GM23338 (cell line): Measurements from ENCODE around the gene ZBTB44. TPM values are rescaled to one million over a fixed set of nuclear protein-coding genes. Genes with fewer than 3 reads are reported as not detected.

Experiments
- ATAC-seq: fragments of 200-7000 bp; cut with Tn5 transposase; 3 replicates; pipeline ENCODE4 v1.9.1; 2020
- DNase-seq: peaks from one replicate; pipeline ENCODE4 v3.0.0-alpha.2; 2015; ENCODE audit warnings: low spot score
- H2AFZ ChIP-seq: fragments of 200-600 bp; sonication (generic); 2 replicates; pipeline ENCODE4 v1.8.0; 2016; ENCODE audit warnings: antibody characterized with exemption, mild to moderate bottlenecking, moderate library complexity
- H3F3A ChIP-seq: fragments of 200-600 bp; sonication (generic); replicated peaks from 2 replicates; pipeline ENCODE4 v1.8.0; 2017; ENCODE audit warnings: antibody characterized with exemption, mixed run types, low read depth
- H3K27ac ChIP-seq: fragments of 200-600 bp; sonication (generic); 2 replicates; pipeline ENCODE4 v1.6.1; 2016; ENCODE audit warnings: low read depth
- H3K27me3 ChIP-seq: fragments of 200-600 bp; sonication (generic); 2 replicates; pipeline ENCODE4 v1.8.0; 2016; ENCODE audit warnings: mild to moderate bottlenecking, mixed run types, moderate library complexity; ENCODE audit not compliant: insufficient read depth
- H3K36me3 ChIP-seq: fragments of 200-600 bp; sonication (generic); 2 replicates; pipeline ENCODE4 v1.8.0; 2016; ENCODE audit warnings: mild to moderate bottlenecking; ENCODE audit not compliant: insufficient read depth
- H3K4me1 ChIP-seq: fragments of 200-600 bp; sonication (generic); 2 replicates; pipeline ENCODE4 v1.8.0; 2016; ENCODE audit warnings: mild to moderate bottlenecking, moderate library complexity; ENCODE audit not compliant: insufficient read depth
- H3K4me2 ChIP-seq: fragments of 200-600 bp; sonication (generic); 2 replicates; pipeline ENCODE4 v1.7.1; 2017; ENCODE audit warnings: mixed run types
- H3K4me3 ChIP-seq: fragments of 200-600 bp; sonication (generic); 2 replicates; pipeline ENCODE4 v1.6.1; 2016; ENCODE audit warnings: mixed run types
- H3K79me2 ChIP-seq: fragments of 200-600 bp; sonication (generic); replicated peaks from 2 replicates; pipeline ENCODE4 v1.8.0; 2017; ENCODE audit warnings: mild to moderate bottlenecking; ENCODE audit not compliant: insufficient read depth
- H3K9me2 ChIP-seq: fragments of 200-600 bp; sonication (generic); 2 replicates; pipeline ENCODE4 v1.8.0; 2017; ENCODE audit not compliant: insufficient read depth
- H4K20me1 ChIP-seq: fragments of 200-600 bp; sonication (generic); replicated peaks from 2 replicates; pipeline ENCODE4 v1.8.0; 2017; ENCODE audit warnings: mild to moderate bottlenecking; ENCODE audit not compliant: insufficient read depth
- H3K27ac Mint-ChIP-seq: 2 replicates; pipeline ENCODE4 v1.8.0; 2020; ENCODE audit warnings: inconsistent platforms, mild to moderate bottlenecking, moderate library complexity, mixed read lengths
- H3K27me3 Mint-ChIP-seq: 3 replicates; pipeline ENCODE4 v1.8.0; 2022; ENCODE audit warnings: low read depth, mild to moderate bottlenecking, moderate library complexity, mixed read lengths, inconsistent platforms; ENCODE audit not compliant: insufficient read depth, poor library complexity
- H3K36me3 Mint-ChIP-seq: 3 replicates; pipeline ENCODE4 v1.8.0; 2021; ENCODE audit warnings: low read depth, mild to moderate bottlenecking, inconsistent platforms, moderate library complexity, mixed read lengths
- H3K4me1 Mint-ChIP-seq: 3 replicates; pipeline ENCODE4 v1.8.0; 2020; ENCODE audit warnings: mild to moderate bottlenecking, inconsistent platforms, mixed read lengths
- H3K4me3 Mint-ChIP-seq: 3 replicates; pipeline ENCODE4 v1.8.0; 2021; ENCODE audit warnings: moderate library complexity, mild to moderate bottlenecking, inconsistent platforms, mixed read lengths
- H3K9me3 Mint-ChIP-seq: 3 replicates; pipeline ENCODE4 v1.8.0; 2020; ENCODE audit warnings: moderate library complexity, mild to moderate bottlenecking, inconsistent platforms, mixed read lengths
- CREB1 ChIP-seq: fragments of 250-450 bp; sonication (Bioruptor Pico); IDR thresholded peaks from 2 replicates; pipeline ENCODE4 v1.5.0; 2020; ENCODE audit warnings: low read depth, mild to moderate bottlenecking, moderate library complexity
- CTCF ChIP-seq, 2 experiments: fragments of 200-600 bp in 1 of 2; sonication (generic) in 1 of 2; conservative IDR thresholded peaks; 2 replicates each; pipeline versions ENCODE4 v1.5.1 to v1.6.1; 2016 to 2017; ENCODE audit warnings: antibody characterized with exemption in 2 of 2, low read depth in 2 of 2, mild to moderate bottlenecking in 2 of 2, moderate library complexity in 1 of 2
- EZH2 ChIP-seq: fragments of 200-600 bp; sonication (generic); IDR thresholded peaks from one replicate; pipeline ENCODE4 v1.8.0; 2017; ENCODE audit warnings: antibody characterized with exemption, mild to moderate bottlenecking, low read depth; ENCODE audit not compliant: unreplicated experiment
- EZH2phosphoT487 ChIP-seq: fragments of 200-600 bp; sonication (generic); IDR thresholded peaks from one replicate; pipeline ENCODE4 v1.8.1; 2018; ENCODE audit warnings: antibody characterized with exemption; ENCODE audit not compliant: unreplicated experiment
- JUNB ChIP-seq: IDR thresholded peaks from one replicate; pipeline ENCODE4 v1.6.1; 2016; ENCODE audit warnings: antibody characterized with exemption; ENCODE audit not compliant: unreplicated experiment
- POLR2AphosphoS5 ChIP-seq: IDR thresholded peaks from 2 replicates; pipeline ENCODE4 v1.6.1; 2016; ENCODE audit warnings: antibody characterized with exemption, low read depth
- STAT1 ChIP-seq: IDR thresholded peaks from one replicate; pipeline ENCODE4 v1.6.1; 2016; ENCODE audit warnings: antibody characterized with exemption; ENCODE audit not compliant: unreplicated experiment
- ZNF114 ChIP-seq: fragments of 250-450 bp; sonication (Bioruptor Pico); IDR thresholded peaks from 2 replicates; pipeline ENCODE4 v1.5.0; 2020; ENCODE audit warnings: mild to moderate bottlenecking, moderate library complexity
- ZNF331 ChIP-seq: fragments of 250-450 bp; sonication (Bioruptor Pico); IDR thresholded peaks from 2 replicates; pipeline ENCODE4 v1.5.0; 2020; ENCODE audit warnings: low read depth, mild to moderate bottlenecking, moderate library complexity
- polyA plus RNA-seq: library from polyadenylated mRNA; unstranded; fragments of >200 nt; fragmentation: Nextera tagmentation; extraction: Ambion mirVana; gene quantifications from 2 replicates; pipeline ENCODE4 v1.2.1, GENCODE V29; 2016
- total RNA-seq: library from RNA; depleted of rRNA; stranded (reverse); fragments of >200 nt; shearing (Covaris generic); gene quantifications from 2 replicates; pipeline ENCODE4 v1.2.3, GENCODE V29; 2014
- TF ChIP-seq, protein P1 (sequence below): IDR thresholded peaks from 2 replicates; pipeline ENCODE4 v1.6.1; 2016; ENCODE audit warnings: antibody characterized with exemption
- TF ChIP-seq, protein P2 (sequence below): fragments of 250-450 bp; sonication (Bioruptor Pico); IDR thresholded peaks from 2 replicates; pipeline ENCODE4 v1.5.0; 2020; ENCODE audit warnings: mild to moderate bottlenecking, moderate library complexity
- TF ChIP-seq, protein P3 (sequence below): IDR thresholded peaks from one replicate; pipeline ENCODE4 v1.6.1; 2018; ENCODE audit warnings: antibody characterized with exemption; ENCODE audit not compliant: unreplicated experiment

The ZBTB44 gene
- total and polyA plus RNA-seq, 2 experiments from 2014 or later, result 61.2 to 102 TPM

GRCh38 chr11:130328420-130328819 is 13.7 kb upstream of the ZBTB44 start (continued):
- TF ChIP-seq, protein P1, sequence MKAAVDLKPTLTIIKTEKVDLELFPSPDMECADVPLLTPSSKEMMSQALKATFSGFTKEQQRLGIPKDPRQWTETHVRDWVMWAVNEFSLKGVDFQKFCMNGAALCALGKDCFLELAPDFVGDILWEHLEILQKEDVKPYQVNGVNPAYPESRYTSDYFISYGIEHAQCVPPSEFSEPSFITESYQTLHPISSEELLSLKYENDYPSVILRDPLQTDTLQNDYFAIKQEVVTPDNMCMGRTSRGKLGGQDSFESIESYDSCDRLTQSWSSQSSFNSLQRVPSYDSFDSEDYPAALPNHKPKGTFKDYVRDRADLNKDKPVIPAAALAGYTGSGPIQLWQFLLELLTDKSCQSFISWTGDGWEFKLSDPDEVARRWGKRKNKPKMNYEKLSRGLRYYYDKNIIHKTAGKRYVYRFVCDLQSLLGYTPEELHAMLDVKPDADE, result no peak

GRCh38 chr11:130327716-130328115 is 13.0 kb upstream of the ZBTB44 start:
- Mint-ChIP-seq H3K9me3 (peaks cover 17% of the 10 kb centered on the region), H3K36me3 (peaks cover 30% of the 10 kb centered on the region; the same call in 2 of the 3 replicates), H3K27ac (no peak overlapping the region), H3K27me3 (peaks cover 2% of the 10 kb centered on the region), H3K4me1 (peaks cover 11% of the 10 kb centered on the region), H3K4me3 (no peak overlapping the region)
- H3K4me3 ChIP-seq, result no peak overlapping the region
- ATAC-seq (no peak), DNase-seq (no peak)
- peaks cover 9% of the 10 kb centered on the region; the same call in 1 of the 2 replicates for H3K9me2 ChIP-seq
- H3F3A ChIP-seq, result no peaks in the 10 kb centered on the region; the same call in 1 of the 2 replicates
- no peaks in the 10 kb centered on the region for H3K36me3 ChIP-seq
- no peak overlapping the region for H2AFZ ChIP-seq
- H3K4me2 ChIP-seq, result no peak overlapping the region
- H3K4me1 ChIP-seq, result peaks cover 11% of the 10 kb centered on the region
- H3K27me3 ChIP-seq, result no peaks in the 10 kb centered on the region
- H4K20me1 ChIP-seq, result no peaks in the 10 kb centered on the region
- H3K79me2 ChIP-seq, result no peaks in the 10 kb centered on the region
- no peak overlapping the region for H3K27ac ChIP-seq
- TF ChIP-seq POLR2AphosphoS5 (no peak), JUNB (no peak), ZNF114 (CRISPR knock-in tag) (no peak), CREB1 (CRISPR knock-in tag) (no peak), EZH2phosphoT487 (no peak), STAT1 (no peak), ZNF331 (no peak), CTCF (conservative IDR thresholded peaks at IDR 0.05; ENCODE audit: low read depth in 2 of 2) (no peak), EZH2 (no peak)
- TF ChIP-seq, protein P2, sequence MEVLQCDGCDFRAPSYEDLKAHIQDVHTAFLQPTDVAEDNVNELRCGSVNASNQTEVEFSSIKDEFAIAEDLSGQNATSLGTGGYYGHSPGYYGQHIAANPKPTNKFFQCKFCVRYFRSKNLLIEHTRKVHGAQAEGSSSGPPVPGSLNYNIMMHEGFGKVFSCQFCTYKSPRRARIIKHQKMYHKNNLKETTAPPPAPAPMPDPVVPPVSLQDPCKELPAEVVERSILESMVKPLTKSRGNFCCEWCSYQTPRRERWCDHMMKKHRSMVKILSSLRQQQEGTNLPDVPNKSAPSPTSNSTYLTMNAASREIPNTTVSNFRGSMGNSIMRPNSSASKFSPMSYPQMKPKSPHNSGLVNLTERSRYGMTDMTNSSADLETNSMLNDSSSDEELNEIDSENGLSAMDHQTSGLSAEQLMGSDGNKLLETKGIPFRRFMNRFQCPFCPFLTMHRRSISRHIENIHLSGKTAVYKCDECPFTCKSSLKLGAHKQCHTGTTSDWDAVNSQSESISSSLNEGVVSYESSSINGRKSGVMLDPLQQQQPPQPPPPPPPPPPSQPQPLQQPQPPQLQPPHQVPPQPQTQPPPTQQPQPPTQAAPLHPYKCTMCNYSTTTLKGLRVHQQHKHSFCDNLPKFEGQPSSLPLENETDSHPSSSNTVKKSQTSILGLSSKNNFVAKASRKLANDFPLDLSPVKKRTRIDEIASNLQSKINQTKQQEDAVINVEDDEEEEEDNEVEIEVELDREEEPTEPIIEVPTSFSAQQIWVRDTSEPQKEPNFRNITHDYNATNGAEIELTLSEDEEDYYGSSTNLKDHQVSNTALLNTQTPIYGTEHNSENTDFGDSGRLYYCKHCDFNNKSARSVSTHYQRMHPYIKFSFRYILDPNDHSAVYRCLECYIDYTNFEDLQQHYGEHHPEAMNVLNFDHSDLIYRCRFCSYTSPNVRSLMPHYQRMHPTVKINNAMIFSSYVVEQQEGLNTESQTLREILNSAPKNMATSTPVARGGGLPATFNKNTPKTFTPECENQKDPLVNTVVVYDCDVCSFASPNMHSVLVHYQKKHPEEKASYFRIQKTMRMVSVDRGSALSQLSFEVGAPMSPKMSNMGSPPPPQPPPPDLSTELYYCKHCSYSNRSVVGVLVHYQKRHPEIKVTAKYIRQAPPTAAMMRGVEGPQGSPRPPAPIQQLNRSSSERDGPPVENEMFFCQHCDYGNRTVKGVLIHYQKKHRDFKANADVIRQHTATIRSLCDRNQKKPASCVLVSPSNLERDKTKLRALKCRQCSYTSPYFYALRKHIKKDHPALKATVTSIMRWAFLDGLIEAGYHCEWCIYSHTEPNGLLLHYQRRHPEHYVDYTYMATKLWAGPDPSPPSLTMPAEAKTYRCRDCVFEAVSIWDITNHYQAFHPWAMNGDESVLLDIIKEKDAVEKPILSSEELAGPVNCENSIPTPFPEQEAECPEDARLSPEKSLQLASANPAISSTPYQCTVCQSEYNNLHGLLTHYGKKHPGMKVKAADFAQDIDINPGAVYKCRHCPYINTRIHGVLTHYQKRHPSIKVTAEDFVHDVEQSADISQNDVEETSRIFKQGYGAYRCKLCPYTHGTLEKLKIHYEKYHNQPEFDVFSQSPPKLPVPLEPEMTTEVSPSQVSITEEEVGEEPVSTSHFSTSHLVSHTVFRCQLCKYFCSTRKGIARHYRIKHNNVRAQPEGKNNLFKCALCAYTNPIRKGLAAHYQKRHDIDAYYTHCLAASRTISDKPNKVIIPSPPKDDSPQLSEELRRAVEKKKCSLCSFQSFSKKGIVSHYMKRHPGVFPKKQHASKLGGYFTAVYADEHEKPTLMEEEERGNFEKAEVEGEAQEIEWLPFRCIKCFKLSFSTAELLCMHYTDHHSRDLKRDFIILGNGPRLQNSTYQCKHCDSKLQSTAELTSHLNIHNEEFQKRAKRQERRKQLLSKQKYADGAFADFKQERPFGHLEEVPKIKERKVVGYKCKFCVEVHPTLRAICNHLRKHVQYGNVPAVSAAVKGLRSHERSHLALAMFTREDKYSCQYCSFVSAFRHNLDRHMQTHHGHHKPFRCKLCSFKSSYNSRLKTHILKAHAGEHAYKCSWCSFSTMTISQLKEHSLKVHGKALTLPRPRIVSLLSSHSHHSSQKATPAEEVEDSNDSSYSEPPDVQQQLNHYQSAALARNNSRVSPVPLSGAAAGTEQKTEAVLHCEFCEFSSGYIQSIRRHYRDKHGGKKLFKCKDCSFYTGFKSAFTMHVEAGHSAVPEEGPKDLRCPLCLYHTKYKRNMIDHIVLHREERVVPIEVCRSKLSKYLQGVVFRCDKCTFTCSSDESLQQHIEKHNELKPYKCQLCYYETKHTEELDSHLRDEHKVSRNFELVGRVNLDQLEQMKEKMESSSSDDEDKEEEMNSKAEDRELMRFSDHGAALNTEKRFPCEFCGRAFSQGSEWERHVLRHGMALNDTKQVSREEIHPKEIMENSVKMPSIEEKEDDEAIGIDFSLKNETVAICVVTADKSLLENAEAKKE (CRISPR knock-in tag), result no peak
- TF ChIP-seq, protein P3, sequence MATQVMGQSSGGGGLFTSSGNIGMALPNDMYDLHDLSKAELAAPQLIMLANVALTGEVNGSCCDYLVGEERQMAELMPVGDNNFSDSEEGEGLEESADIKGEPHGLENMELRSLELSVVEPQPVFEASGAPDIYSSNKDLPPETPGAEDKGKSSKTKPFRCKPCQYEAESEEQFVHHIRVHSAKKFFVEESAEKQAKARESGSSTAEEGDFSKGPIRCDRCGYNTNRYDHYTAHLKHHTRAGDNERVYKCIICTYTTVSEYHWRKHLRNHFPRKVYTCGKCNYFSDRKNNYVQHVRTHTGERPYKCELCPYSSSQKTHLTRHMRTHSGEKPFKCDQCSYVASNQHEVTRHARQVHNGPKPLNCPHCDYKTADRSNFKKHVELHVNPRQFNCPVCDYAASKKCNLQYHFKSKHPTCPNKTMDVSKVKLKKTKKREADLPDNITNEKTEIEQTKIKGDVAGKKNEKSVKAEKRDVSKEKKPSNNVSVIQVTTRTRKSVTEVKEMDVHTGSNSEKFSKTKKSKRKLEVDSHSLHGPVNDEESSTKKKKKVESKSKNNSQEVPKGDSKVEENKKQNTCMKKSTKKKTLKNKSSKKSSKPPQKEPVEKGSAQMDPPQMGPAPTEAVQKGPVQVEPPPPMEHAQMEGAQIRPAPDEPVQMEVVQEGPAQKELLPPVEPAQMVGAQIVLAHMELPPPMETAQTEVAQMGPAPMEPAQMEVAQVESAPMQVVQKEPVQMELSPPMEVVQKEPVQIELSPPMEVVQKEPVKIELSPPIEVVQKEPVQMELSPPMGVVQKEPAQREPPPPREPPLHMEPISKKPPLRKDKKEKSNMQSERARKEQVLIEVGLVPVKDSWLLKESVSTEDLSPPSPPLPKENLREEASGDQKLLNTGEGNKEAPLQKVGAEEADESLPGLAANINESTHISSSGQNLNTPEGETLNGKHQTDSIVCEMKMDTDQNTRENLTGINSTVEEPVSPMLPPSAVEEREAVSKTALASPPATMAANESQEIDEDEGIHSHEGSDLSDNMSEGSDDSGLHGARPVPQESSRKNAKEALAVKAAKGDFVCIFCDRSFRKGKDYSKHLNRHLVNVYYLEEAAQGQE, result no peak
- TF ChIP-seq, protein P1, result no peak
